ENCODE data around the gene SWAP70.

DNA sequence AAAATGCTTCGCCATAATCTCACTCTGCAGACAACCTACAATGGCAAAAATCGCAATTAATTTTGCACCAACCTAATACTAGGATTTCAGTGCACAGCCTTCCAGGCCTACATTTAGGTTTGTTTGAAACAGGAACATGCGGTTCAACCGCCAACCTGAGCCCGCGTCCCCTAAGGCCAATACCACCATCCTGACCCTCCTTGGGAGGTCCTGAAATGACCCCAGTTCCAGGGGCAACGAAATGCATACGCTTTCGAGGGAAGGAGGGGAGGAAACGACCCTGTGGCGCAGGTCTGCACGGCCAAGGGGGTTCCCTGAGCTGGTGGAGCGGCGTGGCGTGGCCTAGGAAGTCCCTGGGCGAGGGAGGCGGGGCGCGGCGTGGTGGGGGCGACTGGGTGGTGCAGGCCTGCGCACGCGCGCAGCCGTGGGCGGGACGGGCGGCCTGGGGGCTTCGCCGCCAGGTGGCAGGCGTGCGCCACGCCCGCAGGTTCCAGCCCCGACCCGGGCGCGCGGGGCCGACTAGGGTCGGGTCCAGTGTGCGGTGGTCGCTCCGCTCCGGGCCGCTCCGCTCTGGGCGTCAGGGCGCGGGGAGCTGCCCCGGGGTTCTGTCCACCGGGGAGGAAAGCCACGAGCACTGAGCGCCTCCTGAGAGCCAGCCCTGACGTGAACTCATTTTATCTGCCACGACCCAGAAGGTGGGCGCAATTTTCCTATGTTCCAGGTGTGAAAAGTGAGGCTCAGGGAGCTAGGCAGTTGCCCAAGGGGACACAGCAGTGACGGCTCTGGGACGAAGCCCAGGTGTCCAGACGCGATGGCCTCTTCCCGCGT lies 94.1 kb downstream of the SWAP70 start:
- TF ChIP-seq, protein P1, sequence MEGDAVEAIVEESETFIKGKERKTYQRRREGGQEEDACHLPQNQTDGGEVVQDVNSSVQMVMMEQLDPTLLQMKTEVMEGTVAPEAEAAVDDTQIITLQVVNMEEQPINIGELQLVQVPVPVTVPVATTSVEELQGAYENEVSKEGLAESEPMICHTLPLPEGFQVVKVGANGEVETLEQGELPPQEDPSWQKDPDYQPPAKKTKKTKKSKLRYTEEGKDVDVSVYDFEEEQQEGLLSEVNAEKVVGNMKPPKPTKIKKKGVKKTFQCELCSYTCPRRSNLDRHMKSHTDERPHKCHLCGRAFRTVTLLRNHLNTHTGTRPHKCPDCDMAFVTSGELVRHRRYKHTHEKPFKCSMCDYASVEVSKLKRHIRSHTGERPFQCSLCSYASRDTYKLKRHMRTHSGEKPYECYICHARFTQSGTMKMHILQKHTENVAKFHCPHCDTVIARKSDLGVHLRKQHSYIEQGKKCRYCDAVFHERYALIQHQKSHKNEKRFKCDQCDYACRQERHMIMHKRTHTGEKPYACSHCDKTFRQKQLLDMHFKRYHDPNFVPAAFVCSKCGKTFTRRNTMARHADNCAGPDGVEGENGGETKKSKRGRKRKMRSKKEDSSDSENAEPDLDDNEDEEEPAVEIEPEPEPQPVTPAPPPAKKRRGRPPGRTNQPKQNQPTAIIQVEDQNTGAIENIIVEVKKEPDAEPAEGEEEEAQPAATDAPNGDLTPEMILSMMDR (conservative IDR thresholded peaks at IDR 0.05; ENCODE audit: low read length): peak; percentile 67
- no peak for TF ChIP-seq EZH2phosphoT487 (IDR thresholded peaks at IDR 0.05; ENCODE audit: borderline replicate concordance)
